NT2/D1 (cell line): ENCODE data around the gene LYST.

Experiments
- DNase-seq: peaks from one replicate; pipeline ENCODE4 v3.0.0-alpha.2; 2011; ENCODE audit warnings: low read depth, low spot score
- H3K27me3 ChIP-seq: 2 replicates; pipeline ENCODE4 v1.6.0; 2011; ENCODE audit warnings: mild to moderate bottlenecking; ENCODE audit not compliant: insufficient read length, insufficient read depth
- H3K36me3 ChIP-seq: 2 replicates; pipeline ENCODE4 v1.6.1; 2011; ENCODE audit warnings: mild to moderate bottlenecking, low read length, mixed read lengths; ENCODE audit not compliant: insufficient read depth, insufficient read length
- H3K4me1 ChIP-seq: 2 replicates; pipeline ENCODE4 v1.5.1; 2011; ENCODE audit not compliant: insufficient read depth, insufficient read length
- H3K4me3 ChIP-seq: 2 replicates; pipeline ENCODE4 v1.5.1; 2011; ENCODE audit warnings: low read depth; ENCODE audit not compliant: insufficient read length
- H3K9ac ChIP-seq: 2 replicates; pipeline ENCODE4 v1.6.0; 2011; ENCODE audit warnings: low read depth; ENCODE audit not compliant: insufficient read length
- H3K9me3 ChIP-seq: 2 replicates; pipeline ENCODE4 v1.5.1; 2011; ENCODE audit warnings: mild to moderate bottlenecking, low read length; ENCODE audit not compliant: insufficient read depth
- SUZ12 ChIP-seq: IDR thresholded peaks from 2 replicates; pipeline ENCODE4 v1.6.1; 2011; ENCODE audit not compliant: insufficient read length, insufficient read depth; ENCODE audit errors: extremely low read depth
- YY1 ChIP-seq: IDR thresholded peaks from 2 replicates; pipeline ENCODE4 v1.6.1; 2011; ENCODE audit not compliant: insufficient read length, insufficient read depth
- ZNF274 ChIP-seq: IDR thresholded peaks from 2 replicates; pipeline ENCODE4 v1.6.1; 2011; ENCODE audit warnings: mild to moderate bottlenecking, low read depth, low read length

Gene LYST

DNA sequence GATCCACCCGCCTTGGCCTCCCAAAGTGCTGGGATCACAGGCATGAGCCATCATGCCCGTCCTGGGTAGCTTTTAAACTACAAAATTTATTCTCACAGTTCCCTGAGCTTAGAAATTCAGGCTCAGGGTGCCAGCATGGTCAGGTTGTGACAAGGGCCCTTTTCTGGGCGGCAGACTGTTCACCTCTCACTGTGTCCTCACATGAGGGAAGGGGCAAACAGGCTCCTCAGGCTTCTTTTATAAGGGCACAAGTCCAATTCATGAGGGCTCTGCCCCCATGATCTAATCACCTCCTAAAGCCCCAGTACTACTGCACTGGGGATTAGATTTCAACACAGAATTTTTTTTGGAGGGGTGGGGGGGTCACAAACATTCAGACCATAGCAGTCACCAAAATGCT, 253.9 kb downstream of the LYST start:
- TF ChIP-seq ZNF274: no peak
- TF ChIP-seq YY1: no peak
- no peak for TF ChIP-seq SUZ12
- Histone ChIP-seq H3K9me3 (no peaks in the 10 kb centered on the region), H3K27me3 (no peaks in the 10 kb centered on the region), H3K4me3 (no peak overlapping the region), H3K4me1 (peaks cover 4% of the 10 kb centered on the region), H3K9ac (no peak overlapping the region), H3K36me3 (no peaks in the 10 kb centered on the region)
- no peak for DNase-seq
